NK-92 (cell line): ENCODE data around the gene STEAP2.

Experiments used
- DNase-seq: peaks from one replicate; lab custom pipeline; 2025; ENCODE audit not compliant: unreplicated experiment; lab: John Stamatoyannopoulos, UW

STEAP2 gene

DNA sequence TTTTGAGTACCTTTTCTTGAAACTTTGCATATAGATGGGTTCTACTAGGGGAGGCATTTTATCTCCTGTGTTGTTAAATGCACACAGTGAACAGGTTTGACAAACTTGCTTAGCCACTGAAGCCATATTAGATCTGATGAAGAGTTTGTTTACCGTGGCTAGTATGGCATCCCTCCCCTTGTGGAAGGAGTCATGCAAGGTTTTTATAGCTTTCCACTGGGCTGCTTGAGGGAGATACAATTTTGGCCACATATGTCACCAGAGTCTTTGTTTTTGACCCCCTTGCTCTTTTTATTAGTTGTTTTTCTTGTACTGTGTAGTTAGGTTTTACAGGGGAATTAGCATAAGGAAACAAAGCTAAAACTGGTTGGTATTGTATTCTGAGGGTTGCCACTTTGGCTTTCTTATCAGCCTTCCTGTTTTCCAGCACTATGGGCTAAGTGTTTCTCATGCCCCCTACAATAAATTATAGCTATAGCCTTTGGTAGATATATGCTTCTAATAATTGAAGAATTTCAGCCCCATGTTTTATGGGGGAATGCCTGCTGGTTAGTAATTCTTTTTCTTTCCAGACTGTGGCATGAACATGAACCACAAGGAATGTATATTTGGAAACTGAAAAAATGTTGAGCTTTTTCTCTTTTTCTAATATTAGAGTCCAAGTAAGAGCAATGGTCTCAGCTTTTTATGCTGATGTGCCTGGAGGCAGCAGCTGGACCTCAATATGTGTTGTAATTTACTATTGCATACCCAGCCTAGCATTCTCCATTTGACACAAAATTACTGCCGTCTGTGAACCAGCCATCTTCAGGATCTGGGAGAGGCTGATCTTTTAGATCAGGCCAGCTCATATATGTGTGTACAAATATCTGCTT lies 18.4 kb upstream of the STEAP2 start:
- no peak for DNase-seq

DNA sequence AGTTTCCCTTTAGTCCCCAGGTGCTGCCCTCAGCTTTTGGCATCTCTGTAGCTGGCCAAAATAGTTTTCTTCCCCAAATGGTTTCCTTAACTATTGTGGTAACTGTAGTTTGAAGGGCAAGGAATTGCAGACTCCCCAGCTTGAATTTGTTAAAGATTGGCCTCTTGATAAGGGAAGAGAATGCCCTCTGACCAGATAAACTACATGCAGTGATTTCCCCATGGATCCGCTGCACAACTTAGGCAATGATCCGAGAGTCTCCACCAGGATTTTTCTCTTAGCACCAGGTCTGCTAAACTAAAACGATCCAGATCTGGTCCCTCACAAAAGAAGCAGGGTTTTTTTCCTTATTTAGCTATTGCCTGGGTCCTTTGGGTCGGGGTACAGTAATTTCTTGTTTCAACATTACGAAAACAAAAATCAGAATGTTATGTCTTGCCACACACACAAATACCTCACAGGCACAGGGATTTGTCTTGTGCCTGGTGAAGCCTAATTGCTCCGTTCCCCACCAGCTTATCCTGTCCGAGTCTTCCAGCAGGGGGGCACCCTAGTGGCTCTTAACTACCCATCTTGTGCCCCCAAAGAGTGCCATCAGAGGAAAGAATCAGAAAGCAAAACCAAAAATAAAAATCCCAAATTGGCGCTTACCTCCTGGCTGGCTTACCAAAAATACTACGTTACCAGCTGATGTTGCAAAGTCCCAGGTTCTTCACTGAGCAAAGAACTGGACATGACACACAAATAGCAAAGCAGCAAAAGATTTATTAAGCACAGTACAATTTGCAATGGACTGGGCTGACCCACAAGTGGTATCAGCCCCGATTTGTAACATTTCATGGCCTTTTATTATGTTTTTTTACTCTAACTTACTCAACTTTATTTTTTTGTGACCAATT lies 16.4 kb upstream of the STEAP2 start:
- no peak for DNase-seq

DNA sequence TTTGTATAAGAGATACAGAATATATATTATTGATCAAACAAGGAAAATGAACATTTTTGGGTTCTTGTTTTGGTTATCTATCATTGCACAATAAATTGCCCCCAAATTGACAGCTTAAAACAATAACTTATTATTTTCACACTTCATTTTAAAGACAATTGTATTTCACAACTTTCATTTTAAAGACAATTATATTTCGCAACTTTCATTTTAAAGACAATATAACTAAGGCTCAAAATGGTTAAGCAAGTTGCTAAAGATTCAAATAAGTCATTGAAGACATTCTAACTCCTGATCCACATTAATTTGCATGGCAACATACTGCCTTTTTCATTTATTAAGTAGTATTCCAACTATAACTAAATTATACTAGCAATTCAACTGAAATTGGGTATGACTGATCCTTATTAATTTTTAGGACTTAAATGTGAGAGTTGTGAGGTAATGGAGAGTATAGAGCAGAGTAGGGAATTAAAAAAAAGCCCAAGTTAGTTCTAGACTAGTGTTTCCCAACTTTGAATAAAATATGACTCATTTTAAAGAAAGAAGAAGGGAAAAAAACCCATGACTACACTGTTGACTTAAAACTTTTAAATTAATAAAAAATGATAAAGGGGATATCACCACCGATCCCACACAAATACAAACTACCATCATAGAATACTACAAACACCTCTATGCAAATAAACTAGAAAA lies 9.9 kb upstream of the STEAP2 start:
- DNase-seq, result no peak

- DNase-seq, result no peak
Measured at GRCh38 chr7:90207956-90208355, 3.6 kb upstream of the STEAP2 start.

DNA sequence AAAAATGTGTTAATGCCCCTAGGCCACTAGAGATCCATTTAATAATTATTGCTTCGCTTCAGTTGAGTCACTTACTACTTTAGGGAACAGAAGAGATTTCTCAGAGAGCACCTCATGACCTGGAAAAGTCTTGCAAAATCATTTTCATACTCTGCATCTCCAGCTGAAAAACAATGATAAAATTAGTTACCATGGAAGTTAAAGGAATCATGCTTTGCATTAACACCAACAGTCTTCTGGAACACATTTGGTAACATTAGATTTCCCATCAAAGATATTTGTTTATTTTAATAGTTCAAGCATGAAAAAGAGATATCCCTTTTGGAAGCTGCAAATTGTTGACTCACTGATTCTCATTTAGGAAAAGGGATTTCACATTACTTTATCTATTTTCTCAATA lies 1.8 kb upstream of the STEAP2 start:
- no peak for DNase-seq

GRCh38 chr7:90210475-90210874 lies 1.1 kb upstream of the STEAP2 start:
- DNase-seq, result no peak

- no peak for DNase-seq
Measured at GRCh38 chr7:90210981-90211380, 559 bp upstream of the STEAP2 start.

DNA sequence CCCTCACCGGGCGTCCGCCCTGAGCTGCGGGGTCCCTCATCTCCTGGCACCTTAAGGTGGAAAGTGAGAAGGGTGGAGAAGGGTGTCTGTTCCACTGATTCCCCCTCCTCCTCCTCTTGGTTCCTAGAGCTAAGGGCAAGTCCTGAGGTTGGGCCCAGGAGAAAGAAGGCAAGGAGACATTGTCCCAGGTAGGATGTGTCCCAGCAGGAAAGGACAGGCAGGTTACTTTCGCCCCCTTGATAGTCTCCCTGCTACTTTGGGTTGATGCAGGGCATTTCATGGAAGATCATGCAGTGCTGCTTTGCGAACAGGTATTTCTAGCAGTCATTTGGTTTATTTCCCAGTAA lies 582 bp downstream of the STEAP2 start:
- DNase-seq, result no peak

GRCh38 chr7:90213521-90213920 lies 2.0 kb downstream of the STEAP2 start:
- DNase-seq, result no peak

DNA sequence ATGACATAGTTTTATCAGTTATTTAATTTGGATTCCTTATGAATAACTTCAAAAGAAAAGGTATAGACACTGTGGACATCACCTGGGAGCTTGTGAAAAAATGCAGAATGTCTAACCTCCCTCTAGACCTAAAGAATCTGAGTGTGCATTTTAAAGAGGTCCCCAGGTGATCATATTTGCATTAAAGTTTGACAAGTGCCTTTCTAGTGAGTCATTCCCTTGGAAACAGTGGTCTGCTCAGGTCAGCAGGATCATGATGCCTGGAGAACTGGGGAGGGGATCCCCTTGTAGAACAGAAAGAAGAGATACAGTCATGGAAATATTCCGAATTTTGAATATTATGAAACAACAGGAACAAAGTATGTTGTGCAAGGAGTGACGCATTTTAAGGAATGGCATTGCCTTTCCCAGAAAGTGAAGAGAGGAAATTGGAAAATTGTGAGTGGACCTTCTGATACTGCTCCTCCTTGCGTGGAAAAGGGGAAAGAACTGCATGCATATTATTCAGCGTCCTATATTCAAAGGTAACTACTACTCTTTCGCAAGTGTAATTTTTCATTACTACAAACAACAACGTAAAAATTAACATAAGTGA lies 4.6 kb downstream of the STEAP2 start:
- no peak for DNase-seq

DNA sequence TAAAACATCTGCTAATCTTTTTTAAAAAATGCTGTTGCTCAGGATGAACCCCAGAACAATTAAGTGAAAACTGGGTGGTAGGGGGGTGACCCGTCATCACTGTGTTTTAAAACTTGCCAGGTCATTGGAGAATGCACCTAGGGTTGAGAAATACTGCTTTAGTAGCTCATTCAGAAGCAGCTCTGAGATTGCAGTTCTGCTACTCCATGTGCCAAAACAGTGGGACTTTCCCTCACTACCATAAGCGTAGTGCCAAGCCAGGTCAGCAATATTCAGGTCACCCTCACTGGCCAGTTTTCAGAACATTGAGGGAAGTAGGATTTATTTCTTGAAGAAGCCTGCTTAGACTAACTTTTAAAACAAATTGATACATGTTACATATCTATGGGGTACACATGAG lies 5.2 kb downstream of the STEAP2 start:
- DNase-seq, result no peak

DNA sequence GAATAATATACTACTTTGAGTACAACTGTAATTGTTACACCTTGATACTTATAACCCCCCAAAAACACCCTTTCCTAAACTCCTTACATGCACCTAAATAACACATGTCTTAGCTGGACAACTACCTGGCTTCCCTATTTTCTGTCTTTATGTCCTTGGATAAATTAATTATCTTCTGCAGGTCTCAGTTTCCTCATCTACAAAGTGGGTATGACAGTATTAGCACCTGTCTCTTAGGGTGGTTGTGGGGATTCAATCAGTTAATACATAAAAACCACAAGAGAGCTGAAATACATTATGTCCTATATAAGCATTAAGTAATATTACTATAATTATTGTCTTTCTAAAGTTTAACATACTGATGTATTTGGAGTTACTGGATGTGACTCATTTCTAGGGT lies 10.8 kb downstream of the STEAP2 start:
- no peak for DNase-seq

- no peak for DNase-seq
Measured at GRCh38 chr7:90222811-90223725, 11.5 kb downstream of the STEAP2 start.

- no peak for DNase-seq
Measured at GRCh38 chr7:90224195-90224594, 12.7 kb downstream of the STEAP2 start.

DNA sequence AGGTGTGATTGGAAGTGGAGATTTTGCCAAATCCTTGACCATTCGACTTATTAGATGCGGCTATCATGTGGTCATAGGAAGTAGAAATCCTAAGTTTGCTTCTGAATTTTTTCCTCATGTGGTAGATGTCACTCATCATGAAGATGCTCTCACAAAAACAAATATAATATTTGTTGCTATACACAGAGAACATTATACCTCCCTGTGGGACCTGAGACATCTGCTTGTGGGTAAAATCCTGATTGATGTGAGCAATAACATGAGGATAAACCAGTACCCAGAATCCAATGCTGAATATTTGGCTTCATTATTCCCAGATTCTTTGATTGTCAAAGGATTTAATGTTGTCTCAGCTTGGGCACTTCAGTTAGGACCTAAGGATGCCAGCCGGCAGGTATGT lies 13.6 kb downstream of the STEAP2 start:
- no peak for DNase-seq

DNA sequence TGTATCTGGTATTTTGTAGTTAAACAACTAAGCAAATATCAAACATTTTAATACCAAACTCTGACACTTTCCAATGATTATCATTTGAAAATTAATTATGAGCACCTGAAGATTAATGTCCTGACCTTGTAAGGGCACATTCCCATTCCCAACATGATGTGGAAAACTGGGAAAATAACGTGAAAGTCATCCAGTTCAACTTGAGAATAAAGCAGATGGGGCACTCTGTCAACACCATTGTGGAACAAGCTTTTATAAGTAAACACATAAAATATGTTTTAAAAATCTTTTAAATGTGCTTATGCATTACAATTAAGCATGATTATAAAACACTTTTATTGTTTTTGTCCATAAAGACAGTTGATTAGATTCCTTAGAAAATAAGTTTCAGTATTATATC lies 14.1 kb downstream of the STEAP2 start:
- DNase-seq, result no peak

DNA sequence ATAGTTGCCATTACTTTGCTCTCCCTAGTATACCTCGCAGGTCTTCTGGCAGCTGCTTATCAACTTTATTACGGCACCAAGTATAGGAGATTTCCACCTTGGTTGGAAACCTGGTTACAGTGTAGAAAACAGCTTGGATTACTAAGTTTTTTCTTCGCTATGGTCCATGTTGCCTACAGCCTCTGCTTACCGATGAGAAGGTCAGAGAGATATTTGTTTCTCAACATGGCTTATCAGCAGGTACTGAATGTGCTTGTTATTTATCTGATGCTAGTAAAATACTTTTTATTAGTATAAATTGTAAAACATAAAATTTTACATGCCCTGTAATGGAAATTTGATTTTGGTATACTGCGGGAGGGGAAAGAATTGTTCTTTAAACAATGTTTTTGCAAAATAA lies 15.7 kb downstream of the STEAP2 start:
- no peak for DNase-seq

DNA sequence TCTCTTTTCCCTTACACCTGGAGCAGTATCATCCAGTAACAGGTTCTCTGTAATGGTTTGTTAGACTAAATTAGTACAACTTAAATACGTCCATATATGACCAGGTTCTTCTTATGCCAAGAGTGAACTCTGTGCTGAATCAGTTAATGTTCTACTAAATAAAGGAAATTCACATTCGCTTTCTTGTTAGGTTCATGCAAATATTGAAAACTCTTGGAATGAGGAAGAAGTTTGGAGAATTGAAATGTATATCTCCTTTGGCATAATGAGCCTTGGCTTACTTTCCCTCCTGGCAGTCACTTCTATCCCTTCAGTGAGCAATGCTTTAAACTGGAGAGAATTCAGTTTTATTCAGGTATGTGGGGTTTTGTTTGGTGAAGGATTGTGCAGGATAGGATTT lies 18.1 kb downstream of the STEAP2 start:
- DNase-seq, result no peak

GRCh38 chr7:90230834-90231233 lies 19.3 kb downstream of the STEAP2 start:
- no peak for DNase-seq

DNA sequence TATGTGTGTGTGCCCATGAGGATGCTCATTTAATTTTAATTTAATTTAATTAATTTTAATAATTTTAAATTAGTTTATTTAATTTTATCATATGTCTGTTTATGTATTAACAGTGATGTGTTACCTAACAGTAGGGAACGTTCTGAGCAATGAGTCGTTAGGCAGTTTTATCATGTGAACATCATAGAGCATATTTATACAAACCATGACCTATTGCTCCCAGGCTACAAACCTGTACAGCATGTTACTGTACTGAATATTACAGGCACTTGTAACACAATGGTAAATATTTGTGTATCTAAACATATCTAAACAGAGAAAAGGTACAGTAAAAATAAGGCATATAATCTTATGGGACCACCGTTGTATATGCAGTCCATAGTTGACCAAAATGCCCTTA lies 19.8 kb downstream of the STEAP2 start:
- no peak for DNase-seq
